ENCODE data around the gene SLC12A9. TPM values are rescaled to one million over a fixed set of nuclear protein-coding genes. Genes with fewer than 3 reads are reported as not detected.

Gene SLC12A9, protein sequence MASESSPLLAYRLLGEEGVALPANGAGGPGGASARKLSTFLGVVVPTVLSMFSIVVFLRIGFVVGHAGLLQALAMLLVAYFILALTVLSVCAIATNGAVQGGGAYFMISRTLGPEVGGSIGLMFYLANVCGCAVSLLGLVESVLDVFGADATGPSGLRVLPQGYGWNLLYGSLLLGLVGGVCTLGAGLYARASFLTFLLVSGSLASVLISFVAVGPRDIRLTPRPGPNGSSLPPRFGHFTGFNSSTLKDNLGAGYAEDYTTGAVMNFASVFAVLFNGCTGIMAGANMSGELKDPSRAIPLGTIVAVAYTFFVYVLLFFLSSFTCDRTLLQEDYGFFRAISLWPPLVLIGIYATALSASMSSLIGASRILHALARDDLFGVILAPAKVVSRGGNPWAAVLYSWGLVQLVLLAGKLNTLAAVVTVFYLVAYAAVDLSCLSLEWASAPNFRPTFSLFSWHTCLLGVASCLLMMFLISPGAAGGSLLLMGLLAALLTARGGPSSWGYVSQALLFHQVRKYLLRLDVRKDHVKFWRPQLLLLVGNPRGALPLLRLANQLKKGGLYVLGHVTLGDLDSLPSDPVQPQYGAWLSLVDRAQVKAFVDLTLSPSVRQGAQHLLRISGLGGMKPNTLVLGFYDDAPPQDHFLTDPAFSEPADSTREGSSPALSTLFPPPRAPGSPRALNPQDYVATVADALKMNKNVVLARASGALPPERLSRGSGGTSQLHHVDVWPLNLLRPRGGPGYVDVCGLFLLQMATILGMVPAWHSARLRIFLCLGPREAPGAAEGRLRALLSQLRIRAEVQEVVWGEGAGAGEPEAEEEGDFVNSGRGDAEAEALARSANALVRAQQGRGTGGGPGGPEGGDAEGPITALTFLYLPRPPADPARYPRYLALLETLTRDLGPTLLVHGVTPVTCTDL
- 10 to 100 TPM; 14.5 to 50.1 (median 43.9) TPM for total RNA-seq

DNA sequence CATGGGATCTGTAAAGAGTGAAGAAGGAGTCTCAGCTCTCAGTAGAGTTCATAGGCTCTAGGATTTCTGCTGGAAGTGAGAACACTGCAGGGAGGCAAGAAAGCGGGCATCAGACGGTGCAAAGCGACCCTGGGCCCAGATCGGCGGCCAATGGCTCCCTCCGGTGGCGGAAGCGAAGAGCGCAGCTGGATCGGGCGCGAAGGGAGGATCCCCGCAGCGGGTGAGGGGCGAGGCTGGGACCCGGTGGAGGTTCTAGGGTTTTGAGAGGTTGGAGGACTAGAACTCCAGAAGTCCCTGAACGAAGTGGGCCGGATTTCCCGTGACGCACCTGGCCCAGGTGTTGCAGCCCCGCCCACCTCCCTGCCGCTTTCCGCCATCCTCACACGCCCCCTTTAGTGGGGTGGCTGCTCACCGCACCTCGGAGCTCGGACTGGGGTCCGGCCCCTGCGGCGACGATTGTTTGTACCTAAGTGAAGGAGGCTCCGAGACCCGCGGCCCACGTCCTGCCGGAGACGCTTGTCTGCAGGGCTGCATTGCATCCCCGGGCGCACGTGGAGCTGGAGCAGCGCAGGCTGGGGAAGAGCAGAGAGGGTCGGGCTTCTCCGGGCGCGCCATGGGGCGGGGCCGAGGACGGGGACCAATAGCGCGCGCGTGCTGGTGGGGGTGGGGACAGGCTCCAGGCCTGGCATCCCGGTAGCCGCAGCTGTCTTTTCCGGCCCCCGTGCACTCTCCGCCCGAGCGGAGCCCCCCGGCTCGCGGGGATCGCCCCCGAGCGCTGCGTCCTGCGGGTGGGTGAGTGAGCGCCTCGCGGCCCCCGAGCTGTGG lies at the start of gene SLC12A9:
Gene SLC12A9 (plus strand): TSS at position 666 of the 825 bp plus-strand sequence. CDS start 1,485 bp downstream, outside the sequence.
- Histone ChIP-seq H3K9me3 (no peaks in the 10 kb centered on the region), H3K4me1 (peaks cover 12 to 25% (median 18%) of the 10 kb centered on the region in 4 donors), H3K27ac (peak within 1 kb of the TSS; percentile 59 to 89 (median 84)), H3K27me3 (no peaks in the 10 kb centered on the region), H3K36me3 (peaks cover 0 to 11% (median 5%) of the 10 kb centered on the region in 4 donors), H3K4me3 (peak within 1 kb of the TSS; percentile 61 to 90 (median 79))
- 1 to 15% methylated on average over 4 to 41 of the region's 71 CpGs for WGBS, 2 donors
- peak; percentile 99 for ATAC-seq (ENCODE audit: low FRiP score in 2 of 2)
- DNase-seq: peak; percentile 92 to 98
- TF ChIP-seq POLR2AphosphoS5 (IDR thresholded peaks at IDR 0.05): peak in 1 of 2 donors; percentile 34
- peak in 2 of 4 donors; percentile 15 to 63 for TF ChIP-seq POLR2A (IDR thresholded peaks at IDR 0.05)
- TF ChIP-seq EP300 (IDR thresholded peaks at IDR 0.05): no peak
- TF ChIP-seq, protein P1, sequence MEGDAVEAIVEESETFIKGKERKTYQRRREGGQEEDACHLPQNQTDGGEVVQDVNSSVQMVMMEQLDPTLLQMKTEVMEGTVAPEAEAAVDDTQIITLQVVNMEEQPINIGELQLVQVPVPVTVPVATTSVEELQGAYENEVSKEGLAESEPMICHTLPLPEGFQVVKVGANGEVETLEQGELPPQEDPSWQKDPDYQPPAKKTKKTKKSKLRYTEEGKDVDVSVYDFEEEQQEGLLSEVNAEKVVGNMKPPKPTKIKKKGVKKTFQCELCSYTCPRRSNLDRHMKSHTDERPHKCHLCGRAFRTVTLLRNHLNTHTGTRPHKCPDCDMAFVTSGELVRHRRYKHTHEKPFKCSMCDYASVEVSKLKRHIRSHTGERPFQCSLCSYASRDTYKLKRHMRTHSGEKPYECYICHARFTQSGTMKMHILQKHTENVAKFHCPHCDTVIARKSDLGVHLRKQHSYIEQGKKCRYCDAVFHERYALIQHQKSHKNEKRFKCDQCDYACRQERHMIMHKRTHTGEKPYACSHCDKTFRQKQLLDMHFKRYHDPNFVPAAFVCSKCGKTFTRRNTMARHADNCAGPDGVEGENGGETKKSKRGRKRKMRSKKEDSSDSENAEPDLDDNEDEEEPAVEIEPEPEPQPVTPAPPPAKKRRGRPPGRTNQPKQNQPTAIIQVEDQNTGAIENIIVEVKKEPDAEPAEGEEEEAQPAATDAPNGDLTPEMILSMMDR (IDR thresholded peaks at IDR 0.05): peak; percentile 93 to 97 (median 96)

DNA sequence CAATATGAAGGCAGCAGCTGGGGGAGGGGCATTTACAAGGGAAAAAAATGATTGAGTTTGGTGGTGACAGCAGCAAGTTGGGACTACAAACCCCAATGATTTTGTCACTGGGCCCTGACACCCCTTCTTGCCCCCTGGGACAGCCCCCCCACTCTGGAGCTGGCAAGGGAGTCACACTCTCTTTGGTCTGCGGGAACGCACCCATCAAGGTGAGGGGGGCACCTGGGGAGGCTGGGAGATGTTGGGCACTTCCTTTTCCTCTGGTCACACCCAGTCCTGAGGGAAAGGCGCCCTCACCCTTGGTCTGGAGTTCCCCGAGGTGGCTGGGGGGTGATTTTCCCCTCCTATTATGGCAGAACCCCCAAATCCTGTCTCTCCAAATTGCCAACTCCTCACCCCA lies 49.6 kb upstream of the SLC12A9 start:
- ATAC-seq (ENCODE audit: low FRiP score in 2 of 2) (no peak), DNase-seq (no peak)
- TF ChIP-seq, protein P1 (IDR thresholded peaks at IDR 0.05): no peak
- no peak for TF ChIP-seq POLR2A (IDR thresholded peaks at IDR 0.05)
- no peak for TF ChIP-seq EP300 (IDR thresholded peaks at IDR 0.05)
- no peak for TF ChIP-seq POLR2AphosphoS5 (IDR thresholded peaks at IDR 0.05)
- Histone ChIP-seq H3K27ac (peak overlapping the region; percentile 23 to 78 (median 72)), H3K4me1 (peaks cover 40 to 59% (median 44%) of the 10 kb centered on the region in 4 donors), H3K4me3 (peak overlapping the region in 3 of 4 donors; percentile 16 to 28 (median 26)), H3K27me3 (no peaks in the 10 kb centered on the region), H3K36me3 (peaks cover 0 to 44% (median 27%) of the 10 kb centered on the region in 4 donors), H3K9me3 (no peaks in the 10 kb centered on the region)
- WGBS, 2 donors: 38 to 68% methylated on average over 4 of the region's 4 CpGs

DNA sequence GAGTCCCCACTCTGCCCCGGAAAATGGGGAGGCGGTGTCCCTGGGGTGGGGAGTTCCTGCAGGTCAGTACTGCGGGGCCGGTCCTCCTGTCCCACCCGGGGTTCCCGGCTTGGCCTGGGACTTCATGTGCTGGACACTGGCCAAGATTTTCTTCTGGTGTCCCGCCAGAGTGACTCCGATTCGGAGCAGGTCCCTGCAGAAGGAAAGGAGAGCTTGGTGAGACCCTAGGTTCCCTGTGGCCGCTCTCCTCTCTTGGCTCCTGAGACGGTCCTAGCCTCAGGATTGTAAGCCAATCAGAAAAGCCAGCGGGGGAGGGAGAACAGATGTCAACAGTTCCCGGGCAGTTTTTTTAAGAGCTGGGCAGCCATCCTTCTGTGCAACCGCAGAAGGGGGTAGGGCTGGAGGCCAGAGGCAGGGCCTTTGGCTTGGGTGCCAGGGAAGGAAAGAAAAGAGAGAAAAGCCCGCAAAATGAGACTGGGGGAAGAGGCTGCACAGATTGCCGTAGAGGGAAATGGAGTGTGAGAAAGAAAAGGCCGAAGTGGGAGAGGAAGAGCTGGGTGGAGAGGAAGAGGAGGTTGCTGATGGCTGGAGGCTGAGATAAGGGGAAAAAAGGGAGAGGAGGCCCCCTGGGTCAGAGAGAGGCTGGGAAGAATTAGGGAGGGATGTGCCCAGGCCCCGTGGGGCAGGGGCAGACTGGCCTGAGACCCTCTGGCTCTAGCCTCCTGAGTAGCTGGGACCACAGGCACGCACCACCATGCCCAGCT lies 48.9 kb upstream of the SLC12A9 start:
- DNase-seq (peak in 1 of 2 donors; percentile 84), ATAC-seq (ENCODE audit: low FRiP score in 2 of 2) (peak; percentile 91)
- H3K36me3 ChIP-seq: peaks cover 0 to 50% (median 29%) of the 10 kb centered on the region in 4 donors
- peak overlapping the region; percentile 23 to 78 (median 72) for H3K27ac ChIP-seq
- WGBS, 2 donors: 15 to 19% methylated on average over 12 to 19 of the region's 19 CpGs
- H3K9me3 ChIP-seq: no peaks in the 10 kb centered on the region
- no peaks in the 10 kb centered on the region for H3K27me3 ChIP-seq
- TF ChIP-seq POLR2A (IDR thresholded peaks at IDR 0.05): no peak
- TF ChIP-seq EP300 (IDR thresholded peaks at IDR 0.05): no peak
- TF ChIP-seq, protein P1 (IDR thresholded peaks at IDR 0.05): no peak
- TF ChIP-seq POLR2AphosphoS5 (IDR thresholded peaks at IDR 0.05): no peak
- H3K4me3 ChIP-seq: peak overlapping the region in 3 of 4 donors; percentile 16 to 28 (median 26)
- H3K4me1 ChIP-seq: peaks cover 40 to 59% (median 44%) of the 10 kb centered on the region in 4 donors

All from upper lobe of left lung (tissue), 6 donors.